Measurements from ENCODE around the gene DNASE1. TPM values are rescaled to one million over a fixed set of nuclear protein-coding genes. Genes with fewer than 3 reads are reported as not detected.

DNASE1 gene
- total and polyA plus RNA-seq, 9 of the 15 experiments (the other 6 are each of a cell fraction or from before 2014, with no cell fraction given): 0.53 to 10.1 (median 5.9) TPM

- peak; percentile 46; the same call in 1 of the 2 replicates for TF ChIP-seq REST (IDR thresholded peaks at IDR 0.05; ENCODE audit: borderline replicate concordance)
- TF ChIP-seq REST (CRISPR knock-in tag; IDR thresholded peaks at IDR 0.05; ENCODE audit: low read depth): no peak
- no peak for TF ChIP-seq DDX20 (tag; IDR thresholded peaks at IDR 0.05; ENCODE audit: low read depth)
- TF ChIP-seq, protein P1, sequence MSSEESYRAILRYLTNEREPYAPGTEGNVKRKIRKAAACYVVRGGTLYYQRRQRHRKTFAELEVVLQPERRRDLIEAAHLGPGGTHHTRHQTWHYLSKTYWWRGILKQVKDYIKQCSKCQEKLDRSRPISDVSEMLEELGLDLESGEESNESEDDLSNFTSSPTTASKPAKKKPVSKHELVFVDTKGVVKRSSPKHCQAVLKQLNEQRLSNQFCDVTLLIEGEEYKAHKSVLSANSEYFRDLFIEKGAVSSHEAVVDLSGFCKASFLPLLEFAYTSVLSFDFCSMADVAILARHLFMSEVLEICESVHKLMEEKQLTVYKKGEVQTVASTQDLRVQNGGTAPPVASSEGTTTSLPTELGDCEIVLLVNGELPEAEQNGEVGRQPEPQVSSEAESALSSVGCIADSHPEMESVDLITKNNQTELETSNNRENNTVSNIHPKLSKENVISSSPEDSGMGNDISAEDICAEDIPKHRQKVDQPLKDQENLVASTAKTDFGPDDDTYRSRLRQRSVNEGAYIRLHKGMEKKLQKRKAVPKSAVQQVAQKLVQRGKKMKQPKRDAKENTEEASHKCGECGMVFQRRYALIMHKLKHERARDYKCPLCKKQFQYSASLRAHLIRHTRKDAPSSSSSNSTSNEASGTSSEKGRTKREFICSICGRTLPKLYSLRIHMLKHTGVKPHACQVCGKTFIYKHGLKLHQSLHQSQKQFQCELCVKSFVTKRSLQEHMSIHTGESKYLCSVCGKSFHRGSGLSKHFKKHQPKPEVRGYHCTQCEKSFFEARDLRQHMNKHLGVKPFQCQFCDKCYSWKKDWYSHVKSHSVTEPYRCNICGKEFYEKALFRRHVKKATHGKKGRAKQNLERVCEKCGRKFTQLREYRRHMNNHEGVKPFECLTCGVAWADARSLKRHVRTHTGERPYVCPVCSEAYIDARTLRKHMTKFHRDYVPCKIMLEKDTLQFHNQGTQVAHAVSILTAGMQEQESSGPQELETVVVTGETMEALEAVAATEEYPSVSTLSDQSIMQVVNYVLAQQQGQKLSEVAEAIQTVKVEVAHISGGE (CRISPR knock-in tag; IDR thresholded peaks at IDR 0.05): no peak
- TF ChIP-seq KLF6 (CRISPR knock-in tag; IDR thresholded peaks at IDR 0.05; ENCODE audit: borderline replicate concordance): no peak
- TF ChIP-seq, protein P2, sequence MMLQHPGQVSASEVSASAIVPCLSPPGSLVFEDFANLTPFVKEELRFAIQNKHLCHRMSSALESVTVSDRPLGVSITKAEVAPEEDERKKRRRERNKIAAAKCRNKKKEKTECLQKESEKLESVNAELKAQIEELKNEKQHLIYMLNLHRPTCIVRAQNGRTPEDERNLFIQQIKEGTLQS (IDR thresholded peaks at IDR 0.05): no peak
- TF ChIP-seq, protein P2 (CRISPR knock-in tag; conservative IDR thresholded peaks at IDR 0.05): no peak
- TF ChIP-seq ZFP36 (IDR thresholded peaks at IDR 0.05; ENCODE audit: low read depth, low read length, partially characterized antibody): peak; percentile 6
- TF ChIP-seq, protein P3, sequence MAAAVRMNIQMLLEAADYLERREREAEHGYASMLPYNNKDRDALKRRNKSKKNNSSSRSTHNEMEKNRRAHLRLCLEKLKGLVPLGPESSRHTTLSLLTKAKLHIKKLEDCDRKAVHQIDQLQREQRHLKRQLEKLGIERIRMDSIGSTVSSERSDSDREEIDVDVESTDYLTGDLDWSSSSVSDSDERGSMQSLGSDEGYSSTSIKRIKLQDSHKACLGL (CRISPR knock-in tag; IDR thresholded peaks at IDR 0.05; ENCODE audit: borderline replicate concordance, poor library complexity, severe bottlenecking): no peak
- no peak for TF ChIP-seq HDAC1 (IDR thresholded peaks at IDR 0.05)
- no peak for TF ChIP-seq CBX8 (IDR thresholded peaks at IDR 0.05; ENCODE audit: borderline replicate concordance, extremely low read depth, low read depth, low read length, poor library complexity, severe bottlenecking)
Observed at GRCh38 chr16:3654249-3654991, at the start of gene DNASE1 (continued).
